Ovary (tissue), 9 donors: ENCODE measurements around the gene GPR32. TPM values are rescaled to one million over a fixed set of nuclear protein-coding genes. Genes with fewer than 3 reads are reported as not detected.
A peak's percentile ranks its signal among the peaks of the same experiment; 100 is the strongest.

ENCODE experiments used
- DNase-seq, 5 donors: peaks; one replicate each; pipeline ENCODE4 v3.0.0-alpha.2; 2019 to 2020
- H3K27ac ChIP-seq, 2 donors: fragments of 200-600 bp; one replicate each; pipeline versions ENCODE4 v1.5.1 to v1.8.0; 2019 to 2022
- H3K27me3 ChIP-seq: fragments of 200-600 bp; one replicate; pipeline ENCODE4 v1.8.0; 2022
- H3K36me3 ChIP-seq: fragments of 200-600 bp; sonication (generic); one replicate; pipeline ENCODE4 v1.5.1; 2019
- H3K4me1 ChIP-seq: one replicate; pipeline ENCODE4 v1.8.1; 2013; ENCODE audit warnings: mild to moderate bottlenecking, moderate library complexity; ENCODE audit not compliant: insufficient read depth
- H3K4me3 ChIP-seq: fragments of 200-600 bp; sonication (generic); one replicate; pipeline ENCODE4 v1.5.1; 2017
- H3K9me3 ChIP-seq, 2 donors: fragments of 200-600 bp in 1 of 2; sonication (generic) in 1 of 2; one replicate each; pipeline versions ENCODE4 v1.5.1 to v1.8.1; 2013 to 2019; ENCODE audit warnings: mild to moderate bottlenecking in 1 of 2, moderate library complexity in 1 of 2
- EP300 ChIP-seq: sonication (generic); formaldehyde crosslinking; IDR thresholded peaks from one replicate; pipeline ENCODE4 v1.6.1; 2017; ENCODE audit warnings: antibody characterized with exemption
- POLR2A ChIP-seq: fragments of 450-650 bp; IDR thresholded peaks from one replicate; pipeline ENCODE4 v1.6.1; 2017; ENCODE audit warnings: antibody characterized with exemption, mild to moderate bottlenecking, moderate library complexity
- WGBS, 3 donors: extraction: QIAGEN DNeasy Blood & Tissue Kit in 1 of 3; methylation state at CpG; one replicate each; pipeline versions ENCODE4 v1.1.5 to v1.1.7; 2013 to 2017; 5-methylcytosine and 5-hydroxymethylcytosine counted together
- intact Hi-C, 4 donors: fragments of 100-400 bp; cut with DNase I; formaldehyde crosslinking; loops; one replicate each; pipeline versions ENCODE4 v1.11.0 to v1.15.1; 2022 to 2023
- polyA plus RNA-seq, 2 donors: library from polyadenylated mRNA; stranded (reverse); fragments of 200-250 nt in 1 of 2; fragments of 350-450 nt in 1 of 2; fragmentation: Illumina TruSeq in 1 of 2; extraction: RNeasy Lipid Tissue Mini Kit (QIAGEN cat#74804) in 1 of 2; gene quantifications; one replicate each; pipeline ENCODE4 v1.2.3, GENCODE V29; 2013 to 2014
- total RNA-seq, 7 donors: library from RNA; depleted of rRNA in 2 of 7; stranded (reverse); fragments of >200 nt in 2 of 7; fragmentation: NEBNext Ultra II Directional in 3 of 7; extraction: Animal tissue kit (Norgen Biotek cat#: 25700) in 3 of 7; gene quantifications; one replicate each; pipeline versions ENCODE4 v1.1.0 to v1.2.4, GENCODE V29; 2016 to 2023
- TF ChIP-seq, protein P1 (sequence below), 3 donors: fragments of 450-650 bp in 2 of 3; fragments of 200-600 bp in 1 of 3; IDR thresholded peaks; one replicate each; pipeline versions ENCODE4 v1.5.1 to v1.8.0; 2016 to 2022; ENCODE audit warnings: antibody characterized with exemption in 3 of 3, mild to moderate bottlenecking in 1 of 3
- donor health status: DM: no; HTN: no; CAD: no; lungs with moderate emphysema.
- donor health status: DM: no; HTN: no; CAD: no.
- donor health status: Bipolar disorder and iron deficiency.
- donor health status: DM: yes; HTN: yes; CAD: no.
- donor health status: DM: no; HTN: no; CAD: no.
- donor health status: DM: yes; HTN: yes; CAD: no.

The GPR32 gene
- total and polyA plus RNA-seq, 9 donors, result not detected

DNA sequence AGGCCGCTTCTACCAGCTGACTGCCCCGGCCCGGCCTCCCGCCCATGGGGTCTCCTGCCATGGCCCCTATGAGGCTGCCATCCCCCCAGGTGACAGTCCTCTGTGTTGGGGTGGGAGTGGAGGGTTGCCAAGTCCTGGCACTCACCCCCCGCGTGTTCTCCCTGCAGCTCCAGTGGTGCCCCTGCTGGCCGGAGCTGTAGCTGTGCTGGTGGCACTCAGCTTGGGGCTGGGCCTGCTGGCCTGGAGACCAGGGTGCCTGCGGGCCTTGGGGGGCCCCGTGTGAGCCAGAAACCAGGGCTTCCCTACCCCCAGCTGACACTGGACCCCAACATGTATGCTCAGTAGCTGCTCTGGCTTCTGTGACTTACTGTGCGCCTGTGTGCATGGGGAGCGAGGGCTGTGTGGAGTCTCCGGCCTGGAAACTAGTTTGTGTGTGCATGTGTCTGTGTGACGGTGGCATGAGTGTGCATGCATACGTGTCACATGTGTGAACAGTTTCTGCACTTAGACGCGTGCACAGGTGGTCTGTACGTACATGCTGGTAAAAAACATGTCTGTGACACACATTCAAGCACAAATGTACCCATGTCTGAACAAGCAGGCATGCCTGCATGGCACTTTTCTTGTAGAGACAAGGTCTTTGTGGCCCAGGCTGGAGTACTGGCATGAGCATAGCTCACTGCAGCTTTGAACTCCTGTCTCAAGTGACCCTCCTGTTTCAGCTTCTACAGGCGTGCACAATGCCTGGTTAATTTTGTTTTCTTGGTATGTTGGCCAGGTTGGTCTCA, 24.8 kb downstream of the GPR32 start:
- 43 to 44% (median 43%) methylated on average over 18 of the region's 18 CpGs for WGBS, 3 donors
- intact Hi-C loops, result loop anchor here in 1 of 4 donors (10.0 kb wide), 1 partner anchor 280 kb away; the partner anchor contains the start of genes ASPDH and JOSD2
- Histone ChIP-seq H3K36me3 (no peaks in the 10 kb centered on the region), H3K27me3 (no peaks in the 10 kb centered on the region), H3K4me1 (no peaks in the 10 kb centered on the region), H3K9me3 (no peaks in the 10 kb centered on the region), H3K27ac (no peak overlapping the region), H3K4me3 (no peak overlapping the region)
- TF ChIP-seq POLR2A (no peak), EP300 (no peak)
- TF ChIP-seq, protein P1, sequence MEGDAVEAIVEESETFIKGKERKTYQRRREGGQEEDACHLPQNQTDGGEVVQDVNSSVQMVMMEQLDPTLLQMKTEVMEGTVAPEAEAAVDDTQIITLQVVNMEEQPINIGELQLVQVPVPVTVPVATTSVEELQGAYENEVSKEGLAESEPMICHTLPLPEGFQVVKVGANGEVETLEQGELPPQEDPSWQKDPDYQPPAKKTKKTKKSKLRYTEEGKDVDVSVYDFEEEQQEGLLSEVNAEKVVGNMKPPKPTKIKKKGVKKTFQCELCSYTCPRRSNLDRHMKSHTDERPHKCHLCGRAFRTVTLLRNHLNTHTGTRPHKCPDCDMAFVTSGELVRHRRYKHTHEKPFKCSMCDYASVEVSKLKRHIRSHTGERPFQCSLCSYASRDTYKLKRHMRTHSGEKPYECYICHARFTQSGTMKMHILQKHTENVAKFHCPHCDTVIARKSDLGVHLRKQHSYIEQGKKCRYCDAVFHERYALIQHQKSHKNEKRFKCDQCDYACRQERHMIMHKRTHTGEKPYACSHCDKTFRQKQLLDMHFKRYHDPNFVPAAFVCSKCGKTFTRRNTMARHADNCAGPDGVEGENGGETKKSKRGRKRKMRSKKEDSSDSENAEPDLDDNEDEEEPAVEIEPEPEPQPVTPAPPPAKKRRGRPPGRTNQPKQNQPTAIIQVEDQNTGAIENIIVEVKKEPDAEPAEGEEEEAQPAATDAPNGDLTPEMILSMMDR (IDR thresholded peaks at IDR 0.05), result no peak
- DNase-seq, result peak in 1 of 5 donors; percentile 26

DNA sequence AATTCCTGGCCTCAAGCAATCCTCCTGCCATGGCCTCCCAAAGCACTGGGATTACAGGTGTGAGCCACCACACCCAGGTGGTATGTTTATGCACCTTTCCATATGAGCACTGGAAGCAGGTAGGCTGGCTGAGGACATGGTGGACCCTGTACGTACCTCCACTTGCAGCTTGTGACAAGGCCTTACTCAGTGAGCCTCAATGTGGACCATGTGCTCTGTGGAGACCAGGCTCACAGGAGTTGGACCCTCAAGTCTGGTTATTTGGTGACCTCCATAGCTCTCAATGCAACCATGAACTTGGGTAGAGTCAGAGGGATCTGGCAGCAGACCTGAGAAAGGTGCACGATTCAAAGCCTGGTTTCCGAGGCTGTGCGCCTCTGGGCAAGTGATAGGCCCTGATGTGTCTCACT, 25.4 kb downstream of the GPR32 start:
- H3K4me1 ChIP-seq, result no peaks in the 10 kb centered on the region
- H3K4me3 ChIP-seq, result no peak overlapping the region
- H3K36me3 ChIP-seq, result no peaks in the 10 kb centered on the region
- no peak for DNase-seq
- no peaks in the 10 kb centered on the region for H3K27me3 ChIP-seq
- no peaks in the 10 kb centered on the region for H3K9me3 ChIP-seq
- no peak overlapping the region for H3K27ac ChIP-seq
- TF ChIP-seq POLR2A (no peak), EP300 (no peak)
- TF ChIP-seq, protein P1 (IDR thresholded peaks at IDR 0.05), result no peak
- intact Hi-C loops, result loop anchor here in 1 of 4 donors (10.0 kb wide), 1 partner anchor 281 kb away; the partner anchor contains the start of genes ASPDH and JOSD2
- 82 to 90% (median 82%) methylated on average over 4 of the region's 4 CpGs for WGBS, 3 donors

DNA sequence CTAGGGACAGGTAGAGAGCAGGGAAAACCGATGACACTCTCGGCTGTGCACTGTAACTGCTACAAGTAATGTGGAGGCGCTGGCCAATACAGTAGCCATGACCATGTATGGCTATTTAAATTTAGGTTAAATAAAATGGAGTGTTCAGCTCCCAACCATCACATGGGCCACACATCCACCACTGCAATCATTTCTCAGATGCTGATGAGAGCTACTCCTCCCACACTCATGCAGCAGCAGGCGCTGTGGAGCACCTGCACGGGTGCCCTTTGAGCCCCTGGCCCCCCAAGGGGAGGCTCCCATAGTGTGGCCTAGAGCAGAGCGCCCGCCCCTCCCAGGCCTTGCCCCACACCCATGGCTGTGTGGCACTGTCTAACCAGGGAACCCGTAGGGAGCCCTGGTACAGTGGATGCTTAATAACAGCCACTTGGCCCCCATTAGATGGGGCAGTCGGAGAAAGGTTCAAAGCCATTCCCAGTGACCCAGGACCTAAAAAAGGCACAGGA, 25.9 kb downstream of the GPR32 start:
- no peaks in the 10 kb centered on the region for H3K4me1 ChIP-seq

DNA sequence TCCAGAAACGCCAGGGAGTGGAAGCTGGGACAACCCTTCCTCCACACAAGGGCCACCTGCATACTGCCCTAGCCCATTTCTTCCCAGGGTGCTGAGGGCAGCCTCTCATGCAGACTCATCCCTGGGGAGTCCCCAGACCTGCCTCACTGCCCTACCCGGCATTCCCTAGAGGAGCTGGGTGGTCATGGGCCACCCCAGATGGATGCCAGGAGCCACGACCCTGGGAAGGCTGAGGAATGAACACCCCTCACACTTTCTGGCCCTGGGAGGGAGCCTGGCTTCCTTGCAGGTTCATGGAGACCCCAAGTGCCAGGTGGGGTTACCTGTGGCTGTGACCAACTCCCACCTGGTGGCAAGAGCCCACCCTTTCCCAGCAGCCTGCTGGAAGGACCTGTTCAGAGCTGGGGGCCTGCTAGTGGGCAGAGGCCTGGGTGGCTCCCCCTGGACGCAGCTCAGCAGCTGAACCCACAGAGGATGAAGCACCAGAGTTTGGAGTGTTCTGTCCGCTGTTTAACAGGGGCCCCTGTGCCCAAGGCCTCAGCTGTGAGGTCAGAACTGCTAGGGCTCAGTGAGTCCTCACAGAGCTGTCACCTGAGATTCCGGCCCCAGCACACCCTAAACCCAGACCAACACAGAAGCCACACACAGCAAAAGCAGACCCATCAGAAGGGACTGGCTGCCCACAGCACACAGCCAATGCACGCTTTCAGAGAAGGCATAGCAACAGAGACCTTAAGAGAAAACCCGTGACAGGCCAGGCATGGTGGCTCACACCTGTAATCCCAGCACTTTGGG, 26.6 kb downstream of the GPR32 start:
- H3K36me3 ChIP-seq, result no peaks in the 10 kb centered on the region
- no peak overlapping the region for H3K4me3 ChIP-seq
- DNase-seq, result no peak
- no peaks in the 10 kb centered on the region for H3K9me3 ChIP-seq
- WGBS, 3 donors, result 80 to 89% (median 84%) methylated on average over 8 of the region's 8 CpGs
- no peak overlapping the region for H3K27ac ChIP-seq
- H3K4me1 ChIP-seq, result no peaks in the 10 kb centered on the region
- no peak for TF ChIP-seq POLR2A
- no peak for TF ChIP-seq EP300
- TF ChIP-seq, protein P1 (IDR thresholded peaks at IDR 0.05), result no peak
- H3K27me3 ChIP-seq, result no peaks in the 10 kb centered on the region
- intact Hi-C loops, result loop anchor here in 1 of 4 donors (10.0 kb wide), 1 partner anchor 282 kb away; the partner anchor contains the start of genes ASPDH and JOSD2

More for the DNA sequence above, 25.9 kb downstream of the GPR32 start:
- Histone ChIP-seq H3K27ac (no peak overlapping the region), H3K4me3 (no peak overlapping the region), H3K36me3 (no peaks in the 10 kb centered on the region), H3K27me3 (no peaks in the 10 kb centered on the region), H3K9me3 (no peaks in the 10 kb centered on the region)
- TF ChIP-seq, protein P1 (IDR thresholded peaks at IDR 0.05), result no peak
- no peak for TF ChIP-seq POLR2A
- no peak for TF ChIP-seq EP300
- intact Hi-C loops, result loop anchor here in 1 of 4 donors (10.0 kb wide), 1 partner anchor 281 kb away; the partner anchor contains the start of genes ASPDH and JOSD2
- 70 to 78% (median 70%) methylated on average over 9 of the region's 9 CpGs for WGBS, 3 donors
- no peak for DNase-seq
